HG02840 (cell line): ENCODE data around the gene PDGFA.
"Not testable (repeated sequence)": the region's sequence is repeated elsewhere in the genome, so short reads cannot be mapped to it uniquely, and the experiment has no call there.

ENCODE experiments used
- ATAC-seq: cut with Tn5 transposase; IDR thresholded peaks from one replicate; pipeline ENCODE4 v1.9.1; 2021; ENCODE audit warnings: mild to moderate bottlenecking, moderate library complexity, moderate number of reproducible peaks; ENCODE audit not compliant: unreplicated experiment, low FRiP score

Gene PDGFA

DNA sequence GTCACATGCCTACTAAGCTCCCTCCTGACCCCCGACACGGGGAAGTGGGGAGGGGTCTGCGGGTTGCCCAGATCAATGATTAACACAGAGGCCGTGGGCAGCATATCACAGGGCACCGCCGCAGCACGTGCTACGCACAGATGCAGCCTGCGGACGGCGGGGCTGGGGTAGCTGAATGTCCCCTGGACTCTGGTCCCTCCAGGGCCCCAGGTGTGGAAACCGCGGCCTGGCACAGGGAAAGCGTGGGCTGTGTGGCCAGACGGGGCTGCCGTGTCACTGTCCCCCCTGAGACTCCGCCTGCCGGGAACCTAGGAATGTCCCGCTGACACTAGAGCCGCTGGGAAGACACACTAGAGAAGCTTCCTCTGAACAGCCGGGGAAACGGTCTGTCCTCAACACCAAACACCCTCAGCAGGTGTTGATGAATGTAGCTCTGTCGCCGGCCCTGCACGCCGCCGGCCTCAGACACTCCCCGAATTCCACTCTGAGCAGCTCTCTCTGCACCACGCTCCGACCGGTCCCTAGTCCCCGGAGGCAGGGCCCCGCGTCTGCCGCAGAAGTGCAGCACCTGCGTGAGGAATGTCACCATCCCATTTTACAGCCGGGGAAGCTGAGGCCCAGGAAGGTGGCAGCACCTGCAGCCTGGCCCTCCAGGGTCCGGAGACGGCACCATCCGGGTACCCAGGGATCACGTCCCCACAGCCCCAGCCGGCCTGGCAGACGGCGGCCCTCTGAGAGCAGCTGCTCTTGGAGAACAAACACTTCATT lies 33.4 kb upstream of the PDGFA start:
- no peak for ATAC-seq

DNA sequence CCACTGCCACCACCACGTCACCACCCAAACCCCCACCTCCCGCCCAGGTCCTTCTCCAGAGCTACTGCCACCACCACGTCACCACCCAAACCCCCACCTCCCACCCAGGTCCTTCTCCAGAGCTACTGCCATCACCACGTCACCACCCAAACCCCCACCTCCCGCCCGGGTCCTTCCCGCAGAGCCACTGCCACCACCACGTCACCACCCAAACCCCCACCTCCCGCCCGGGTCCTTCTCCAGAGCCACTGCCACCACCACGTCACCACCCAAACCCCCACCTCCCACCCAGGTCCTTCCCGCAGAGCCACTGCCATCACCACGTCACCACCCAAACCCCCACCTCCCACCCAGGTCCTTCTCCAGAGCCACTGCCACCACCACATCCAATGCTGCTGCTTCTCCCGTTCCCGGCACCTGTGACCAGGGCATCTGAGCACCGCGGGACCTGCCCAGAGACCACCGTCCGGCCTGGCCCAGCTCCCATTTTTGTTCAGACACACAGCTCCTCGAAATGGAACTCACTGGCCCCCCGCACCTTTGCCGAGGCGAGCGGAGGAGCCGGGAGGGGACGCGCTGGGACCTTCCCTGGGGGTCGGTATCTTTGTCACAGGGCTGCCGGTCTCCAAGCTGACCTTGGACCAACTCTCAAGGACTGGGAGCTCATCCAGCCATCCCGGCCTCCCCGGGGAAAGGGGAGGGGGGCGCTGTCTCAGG lies 32.7 kb upstream of the PDGFA start:
- ATAC-seq = not testable (repeated sequence)

DNA sequence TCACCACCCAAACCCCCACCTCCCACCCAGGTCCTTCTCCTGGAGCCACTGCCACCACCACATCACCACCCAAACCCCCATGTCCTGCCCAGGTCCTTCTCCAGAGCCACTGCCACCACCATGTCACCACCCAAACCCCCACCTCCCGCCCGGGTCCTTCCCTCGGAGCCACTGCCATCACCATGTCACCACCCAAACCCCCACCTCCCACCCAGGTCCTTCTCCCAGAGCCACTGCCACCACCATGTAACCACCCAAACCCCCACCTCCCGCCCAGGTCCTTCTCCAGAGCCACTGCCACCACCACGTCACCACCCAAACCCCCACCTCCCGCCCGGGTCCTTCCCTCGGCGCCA lies 31.9 kb upstream of the PDGFA start:
- not testable (repeated sequence) for ATAC-seq

DNA sequence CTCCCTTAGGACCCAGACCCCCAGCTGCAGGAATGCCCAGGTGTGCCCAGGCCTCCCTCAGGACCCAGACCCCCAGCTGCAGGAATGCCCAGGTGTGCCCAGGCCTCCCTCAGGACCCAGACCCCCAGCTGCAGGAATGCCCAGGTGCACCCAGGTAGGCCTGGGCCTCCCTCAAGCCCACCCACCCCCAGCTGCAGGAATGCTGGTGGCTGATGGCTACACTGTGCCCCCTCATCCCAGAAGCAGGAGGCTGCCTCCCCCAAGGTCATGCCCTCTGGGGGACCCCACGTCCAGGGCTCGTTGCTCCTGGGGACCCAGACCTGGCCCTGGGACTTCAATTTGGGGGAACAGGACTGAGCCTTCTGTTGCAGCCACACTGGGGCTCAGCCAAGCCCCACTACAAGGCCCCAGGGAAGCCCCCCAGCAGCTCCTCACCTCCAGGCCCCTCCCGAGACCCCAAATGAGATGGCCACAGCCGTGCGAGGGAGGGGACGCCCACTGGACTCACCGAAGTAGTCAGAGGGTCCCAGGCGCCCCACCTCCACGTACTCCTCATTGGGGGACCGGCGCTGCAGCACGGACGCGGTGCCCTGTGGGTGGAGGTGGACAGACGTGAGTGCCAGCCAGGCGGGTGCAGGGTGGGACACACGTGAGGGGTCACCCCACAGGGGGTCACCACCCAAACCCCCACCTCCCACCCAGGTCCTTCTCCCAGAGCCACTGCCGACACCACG lies 31.4 kb upstream of the PDGFA start:
- ATAC-seq = no peak

DNA sequence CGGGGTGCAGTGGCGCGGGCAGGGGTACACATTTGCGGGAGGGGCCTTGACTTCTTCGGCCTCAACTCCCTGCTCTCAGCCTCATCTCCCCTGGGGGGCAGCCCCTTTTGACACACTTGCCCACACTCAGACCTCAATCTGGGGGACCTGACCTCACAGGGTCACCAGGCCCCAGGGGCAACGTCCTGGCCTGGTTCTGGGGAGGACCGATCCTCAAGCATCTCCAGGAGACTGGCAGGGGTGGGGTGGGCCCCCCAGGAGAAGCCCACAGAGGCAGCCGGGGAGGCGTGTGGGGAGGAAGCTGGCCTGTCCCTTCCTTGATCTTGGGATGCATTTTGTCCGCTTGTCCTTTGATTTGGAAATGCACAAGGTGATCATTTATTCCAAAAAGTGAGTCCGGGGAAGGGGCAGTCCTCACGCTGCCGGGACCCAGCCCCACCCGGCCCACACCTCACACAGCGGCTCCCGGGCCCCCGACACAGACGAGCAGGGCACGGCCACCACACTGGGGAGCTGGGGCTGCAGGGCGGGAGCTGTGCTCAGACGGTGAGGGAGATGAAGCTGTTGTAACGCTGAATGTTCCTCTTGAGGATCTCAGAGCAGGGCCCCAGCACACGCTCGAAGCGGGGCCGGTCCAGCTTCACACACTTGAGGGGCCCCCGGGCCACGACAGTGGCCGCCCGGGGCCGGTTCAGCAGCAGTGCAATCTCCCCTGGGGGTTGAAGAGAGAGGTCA lies 30.4 kb upstream of the PDGFA start:
- no peak for ATAC-seq

DNA sequence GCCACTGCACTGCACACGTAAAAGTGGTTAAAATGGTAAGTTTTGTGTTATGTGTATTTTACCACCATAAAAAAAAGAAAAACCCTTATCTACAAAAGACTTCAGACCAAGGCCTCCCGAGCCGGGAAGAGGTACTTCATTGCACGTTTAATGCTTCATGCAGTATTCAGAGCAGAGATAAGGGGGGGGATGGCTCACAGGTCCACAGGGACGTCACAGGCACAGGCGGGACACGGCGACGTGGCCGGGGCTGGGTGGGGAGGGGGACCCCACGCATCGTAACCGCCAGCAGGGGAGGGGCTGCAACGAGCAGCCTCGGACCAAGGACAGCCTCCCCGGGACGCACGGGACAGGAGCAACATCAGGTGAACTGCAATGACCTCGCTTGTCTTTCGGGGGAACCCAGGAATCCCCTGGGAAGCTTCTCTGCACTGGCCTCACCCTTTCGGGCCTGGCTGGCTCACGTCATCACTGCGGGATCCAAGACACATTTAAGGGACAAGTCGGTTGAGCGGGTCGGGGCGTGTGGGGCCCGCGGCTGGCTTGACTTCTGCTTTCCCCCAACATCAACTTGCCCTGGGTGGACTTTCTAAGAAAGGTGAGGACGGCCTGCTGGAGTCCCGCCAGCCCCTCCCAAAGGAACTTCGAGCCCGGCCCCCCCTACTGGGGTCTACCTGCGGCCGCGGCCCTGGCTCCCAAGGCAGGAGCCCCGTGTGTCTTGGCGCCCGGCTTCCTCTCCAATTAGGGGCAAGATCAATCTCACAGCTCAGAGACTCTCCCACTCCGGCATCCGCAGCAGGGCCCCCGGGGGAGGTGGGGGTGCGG lies 29.6 kb upstream of the PDGFA start:
- no peak for ATAC-seq

DNA sequence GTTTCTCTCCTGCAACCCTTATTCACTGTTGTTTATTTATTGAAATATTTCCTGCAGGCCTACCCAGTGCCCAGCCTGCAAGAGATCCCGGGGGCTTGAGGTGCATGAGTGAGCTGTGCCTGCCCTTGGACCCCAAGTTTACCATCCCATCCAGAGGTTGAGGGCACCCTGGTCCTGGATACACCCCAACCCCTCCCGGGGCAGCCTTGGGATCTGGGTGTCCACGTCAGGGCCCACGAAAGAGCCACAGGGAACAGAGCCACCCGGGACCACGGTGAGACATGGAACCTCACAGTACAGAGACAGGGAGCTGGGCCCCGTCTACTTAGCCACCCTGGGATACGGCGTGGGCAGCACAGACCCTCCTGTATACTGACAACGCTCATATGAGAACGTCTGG lies 28.8 kb upstream of the PDGFA start:
- no peak for ATAC-seq

DNA sequence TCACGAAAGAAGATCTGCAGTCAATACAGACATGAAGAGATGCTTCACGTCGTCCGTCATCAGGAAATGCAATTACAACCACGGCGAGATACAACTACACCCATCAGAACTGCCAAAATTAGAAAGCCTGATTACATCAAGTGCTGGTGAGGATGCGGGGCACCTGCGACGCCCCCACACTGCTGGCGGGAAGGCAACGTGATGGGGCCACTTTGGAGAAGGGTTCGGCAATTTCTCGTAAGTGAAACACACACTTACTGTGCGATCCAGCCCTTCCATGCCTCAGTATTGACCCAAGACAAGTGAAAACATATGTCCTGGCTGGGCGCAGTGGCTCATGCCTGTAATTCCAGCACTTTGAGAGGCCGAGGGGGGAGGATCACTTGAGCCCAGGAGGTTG lies 25.8 kb upstream of the PDGFA start:
- no peak for ATAC-seq

DNA sequence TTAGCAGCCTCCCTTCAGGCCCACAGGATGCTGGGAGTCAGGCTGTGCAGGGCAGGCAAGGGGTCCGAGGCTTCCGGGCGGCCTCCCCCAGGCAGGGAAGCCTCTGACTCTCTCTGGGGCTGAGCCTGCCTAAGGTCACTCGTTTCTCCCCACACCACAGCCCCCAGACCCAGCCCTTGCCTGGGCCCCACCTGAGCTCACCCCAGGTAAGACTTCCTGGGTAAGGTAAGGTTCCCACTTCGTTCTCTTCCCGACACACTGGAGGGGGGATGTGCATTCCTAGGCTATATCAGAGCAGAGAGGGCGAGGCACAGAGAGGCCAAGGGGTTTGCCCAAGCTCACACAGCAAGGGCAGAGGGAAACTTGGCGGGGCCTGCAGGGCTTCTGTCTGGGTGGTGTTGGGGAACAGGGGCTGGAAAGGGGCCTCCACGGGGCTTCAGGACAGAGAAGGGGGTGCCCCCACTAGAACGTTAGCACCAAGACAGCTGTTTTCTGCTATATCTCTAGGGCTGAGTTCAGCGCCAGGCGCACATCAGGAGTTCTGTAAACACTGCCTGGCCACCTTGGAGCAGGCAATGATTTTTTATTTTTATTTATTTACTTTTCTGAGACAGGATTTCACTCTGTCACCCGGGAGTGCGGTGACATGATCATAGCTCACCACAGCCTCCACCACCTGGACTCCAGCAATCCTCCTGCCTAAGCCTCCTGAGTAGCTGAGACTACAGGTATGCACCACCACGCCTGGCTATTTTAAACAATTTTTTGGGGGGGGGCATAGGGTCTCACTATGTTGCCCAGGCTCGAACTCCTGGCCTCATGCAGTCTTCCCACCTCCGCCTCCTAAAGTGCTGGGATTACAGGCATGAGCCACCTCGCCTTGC lies 24.9 kb upstream of the PDGFA start:
- no peak for ATAC-seq

DNA sequence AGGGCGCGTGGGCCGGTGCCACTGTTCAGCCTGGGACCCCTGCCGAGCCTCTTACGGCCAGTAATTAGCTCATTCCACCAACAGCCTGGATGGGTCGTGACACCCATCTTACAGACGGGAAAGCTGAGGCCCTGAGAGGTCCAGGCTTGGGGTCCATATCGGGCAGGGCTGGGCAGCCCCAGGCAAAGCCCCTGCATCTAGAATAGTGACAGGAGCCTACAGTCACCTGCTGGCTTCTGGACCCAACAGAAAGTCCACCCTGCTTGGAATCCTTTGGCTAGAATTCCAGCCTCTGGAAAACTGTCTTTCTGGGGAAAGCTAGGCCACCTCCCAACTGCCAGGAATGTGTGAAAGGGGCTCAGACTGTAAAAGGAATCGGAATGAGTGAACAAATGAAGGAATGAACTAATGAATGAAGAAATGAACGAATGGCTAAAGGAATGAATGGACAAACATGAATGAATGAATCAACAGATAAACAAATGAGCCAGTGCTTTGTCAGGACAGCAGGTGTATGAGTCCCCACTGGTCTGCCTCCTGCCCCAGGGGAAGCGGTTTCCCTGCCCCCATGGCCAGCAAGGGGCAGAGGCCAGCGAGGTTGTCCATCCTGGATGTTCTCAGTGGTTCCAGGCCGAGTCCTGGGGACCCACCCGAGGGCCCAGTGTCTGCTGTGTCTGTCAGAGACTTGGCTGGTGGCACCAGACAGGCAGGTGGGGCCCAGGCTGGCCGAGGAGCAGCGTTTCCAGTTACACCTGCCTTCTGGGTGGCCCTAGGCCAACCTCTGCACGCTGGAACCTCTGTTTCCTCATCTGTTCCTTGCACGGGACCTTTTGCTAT lies 24.1 kb upstream of the PDGFA start:
- no peak for ATAC-seq

DNA sequence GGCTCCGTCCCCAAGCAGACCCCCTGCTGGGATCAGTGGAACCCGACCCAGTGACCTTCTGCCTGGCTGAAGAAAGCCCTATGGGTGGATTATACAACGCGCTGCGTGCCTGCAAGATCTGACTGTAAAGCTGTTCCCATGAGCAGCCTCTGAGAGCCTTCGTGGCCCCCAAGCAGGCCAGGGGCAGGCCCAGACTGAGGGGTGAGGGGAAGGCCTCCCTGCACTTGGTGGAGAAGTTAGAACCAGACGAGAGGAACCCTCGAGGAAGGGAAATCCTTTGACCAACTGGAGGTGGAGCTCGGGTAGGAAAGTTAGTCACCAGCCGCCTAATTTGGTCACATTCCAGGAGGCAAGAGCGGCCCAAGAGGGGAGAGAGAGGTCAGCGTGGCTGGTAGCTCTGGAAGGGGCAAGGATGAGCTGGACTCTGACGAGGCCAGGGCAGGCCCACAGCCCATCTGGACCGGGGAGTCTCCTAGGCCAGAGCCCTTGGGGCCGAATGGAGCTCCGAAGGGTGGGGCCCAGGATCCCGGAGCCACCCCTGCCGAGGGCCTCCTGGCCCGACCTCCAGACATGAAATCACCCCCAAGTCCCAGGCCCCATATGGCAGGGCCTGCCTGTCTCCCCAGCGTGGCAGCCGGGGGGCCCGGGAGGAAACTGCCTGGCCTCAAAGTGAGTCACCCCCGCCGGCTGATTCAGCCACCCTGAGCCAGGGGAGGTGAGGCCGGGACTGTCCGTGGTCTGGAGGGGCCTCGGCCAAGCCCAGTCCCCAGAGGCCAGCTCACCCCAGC lies 23.3 kb upstream of the PDGFA start:
- no peak for ATAC-seq

DNA sequence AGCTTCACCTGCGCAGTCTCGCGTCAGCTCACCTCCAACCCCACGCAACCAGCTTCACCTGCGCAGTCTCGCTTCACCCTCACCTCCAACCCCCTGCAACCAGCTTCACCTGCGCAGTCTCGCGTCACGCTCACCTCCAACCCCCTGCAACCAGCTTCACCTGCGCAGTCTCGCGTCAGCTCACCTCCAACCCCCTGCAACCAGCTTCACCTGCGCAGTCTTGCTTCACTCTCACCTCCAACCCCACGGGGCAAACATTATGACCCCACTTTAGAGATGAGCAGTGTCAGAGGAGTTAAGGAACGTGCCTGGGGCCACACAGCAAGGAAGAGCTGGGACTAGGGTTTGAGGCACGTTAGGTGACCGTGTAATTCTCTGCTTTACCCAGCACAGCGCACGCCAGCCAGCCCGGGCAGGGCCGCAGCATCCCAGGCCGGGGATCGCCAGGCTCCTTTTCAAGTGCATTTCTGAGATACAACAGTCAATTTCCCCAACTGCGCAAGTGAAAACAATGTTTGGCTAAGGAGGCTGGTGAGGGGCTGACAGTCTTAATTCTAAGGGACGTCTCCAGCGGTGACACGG lies 22.6 kb upstream of the PDGFA start:
- ATAC-seq = no peak

DNA sequence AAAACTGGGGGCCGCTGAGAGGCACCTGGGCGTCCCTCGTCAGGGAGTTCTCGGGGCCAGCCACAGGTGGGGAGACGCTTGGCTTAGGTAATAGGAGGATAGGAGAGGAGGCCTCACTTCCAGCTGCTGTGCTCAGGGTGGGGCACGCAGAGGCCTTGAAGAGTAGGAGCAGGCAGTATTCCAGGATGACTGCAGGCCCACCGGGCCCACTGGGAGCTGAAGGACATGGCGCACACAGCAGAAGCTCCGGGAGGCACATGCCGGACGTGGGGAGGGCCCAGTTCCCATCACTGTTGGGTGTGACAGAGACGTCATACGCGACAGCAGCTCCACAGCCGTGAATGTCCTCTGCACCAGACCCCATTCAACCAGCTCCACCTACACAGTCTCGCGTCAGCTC lies 22.0 kb upstream of the PDGFA start:
- no peak for ATAC-seq

DNA sequence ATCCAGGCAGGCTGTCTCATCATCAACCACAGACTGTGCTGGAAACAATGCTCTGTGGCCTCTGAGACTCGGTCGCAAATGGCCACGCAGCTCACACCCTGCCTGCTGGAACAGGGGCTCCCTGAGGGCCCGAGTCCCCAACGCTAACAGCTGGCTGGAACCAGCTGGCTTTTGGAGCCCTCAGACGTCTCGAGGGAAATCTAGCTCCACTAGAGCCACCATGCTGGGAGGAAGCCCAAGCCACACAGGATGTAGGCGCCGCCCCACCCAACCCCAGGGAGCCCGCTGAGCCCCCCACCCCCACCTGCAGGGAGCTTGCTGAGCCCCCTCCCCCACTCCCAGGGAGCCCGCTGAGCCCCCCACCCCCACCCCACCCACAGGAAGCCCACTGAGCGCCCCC lies 21.4 kb upstream of the PDGFA start:
- no peak for ATAC-seq

DNA sequence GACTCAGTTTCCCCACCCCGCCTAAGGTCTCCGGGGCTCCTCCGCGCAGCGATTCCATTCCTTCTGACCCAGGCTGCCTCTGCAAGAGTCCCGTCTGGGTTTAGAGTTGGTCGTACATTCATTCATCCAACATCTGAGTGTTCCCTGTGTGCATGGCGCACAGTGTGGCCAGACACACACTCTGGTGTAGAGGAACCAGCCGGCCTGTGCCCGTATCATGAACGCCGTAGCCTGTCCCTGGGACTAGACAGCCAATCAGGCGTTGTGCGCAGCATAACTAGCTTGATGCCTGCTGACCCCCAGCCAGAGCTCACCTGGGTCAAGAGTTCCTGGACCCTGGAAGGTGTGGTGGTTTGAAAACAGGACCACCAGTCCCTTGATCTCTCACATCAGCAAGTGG lies 20.9 kb upstream of the PDGFA start:
- ATAC-seq = no peak

DNA sequence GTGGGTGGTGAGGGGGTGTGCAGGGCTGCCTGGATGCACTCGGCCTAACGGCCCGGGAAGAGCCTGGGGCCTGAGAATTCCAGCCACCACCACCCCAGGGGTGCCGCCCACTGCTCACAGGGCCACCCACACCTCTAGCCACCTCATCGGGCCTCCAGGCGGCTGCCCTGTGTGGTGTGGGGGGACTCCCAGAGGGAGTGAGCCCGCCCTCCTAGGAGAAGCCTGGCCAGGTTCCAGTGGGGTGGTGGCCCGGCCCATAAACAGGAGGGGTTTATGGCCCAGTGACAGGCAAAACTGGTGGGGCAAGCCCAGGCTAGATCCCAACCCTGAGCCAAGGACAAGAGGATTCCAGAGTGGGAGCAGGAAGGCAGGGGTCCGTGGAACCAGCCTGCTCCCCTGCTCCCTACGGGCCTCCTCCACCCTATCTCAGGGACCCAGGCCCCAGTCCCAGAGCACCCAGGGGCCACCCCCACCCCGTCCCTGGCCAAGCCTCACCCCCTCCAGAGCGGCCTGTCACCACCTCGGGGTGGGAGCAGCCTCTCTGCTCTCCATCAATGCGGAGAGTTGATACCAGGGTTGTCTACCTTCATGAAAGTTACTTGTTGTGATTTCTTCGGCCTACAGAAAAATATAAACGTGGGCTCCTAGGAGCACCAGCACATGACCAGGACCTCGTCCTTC lies 20.2 kb upstream of the PDGFA start:
- no peak for ATAC-seq
